ENCODE measurements around the gene CNTNAP2. TPM values are rescaled to one million over a fixed set of nuclear protein-coding genes. Genes with fewer than 3 reads are reported as not detected.

CNTNAP2 gene
- total RNA-seq, 1 donor from 2014 or later, result 9.2 TPM

DNA sequence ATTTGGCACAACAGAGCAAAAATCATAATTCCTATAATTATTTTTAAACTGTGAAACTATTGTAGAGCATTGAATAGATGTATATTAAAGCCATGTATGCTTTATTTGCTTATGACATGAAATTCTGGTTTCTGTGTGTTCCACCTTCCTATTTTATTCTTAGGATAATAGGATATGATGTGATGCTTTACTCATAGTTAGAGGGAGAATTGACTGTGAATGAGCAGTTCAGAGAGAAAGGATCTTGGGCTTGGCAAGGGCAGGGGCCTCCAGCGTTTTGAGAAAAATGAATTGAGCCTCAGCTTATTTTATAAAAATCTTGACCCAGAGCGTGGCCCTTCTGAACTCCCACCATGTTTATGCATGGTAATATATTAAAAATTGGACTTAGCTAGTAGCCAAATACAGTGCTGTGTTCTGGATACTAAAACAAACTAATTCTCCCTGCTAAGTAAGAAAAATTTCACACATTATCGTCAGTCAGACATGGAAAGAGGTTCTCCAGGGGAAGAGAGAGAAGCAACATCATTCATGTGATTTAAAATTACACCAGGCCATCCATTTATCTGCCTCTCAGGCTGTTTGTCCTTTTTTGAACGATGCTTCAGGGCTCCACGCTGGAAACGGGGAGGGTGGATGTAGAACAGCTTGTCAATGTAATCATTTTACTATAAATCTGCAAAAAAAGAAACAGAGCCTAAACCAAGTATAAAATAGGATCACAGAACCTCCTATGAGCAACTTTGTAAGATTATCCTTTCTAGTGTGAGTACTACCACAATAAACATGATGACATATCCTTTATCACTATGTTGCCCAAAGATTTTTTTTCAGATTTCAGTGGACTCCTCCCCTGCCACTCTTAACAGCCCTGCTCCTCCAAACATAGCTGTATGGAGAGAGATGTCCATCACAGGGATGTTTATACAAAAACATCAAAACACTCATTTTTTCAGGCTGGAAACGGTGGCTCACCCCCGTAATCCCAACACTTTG lies 2215.9 kb downstream of the CNTNAP2 start:
- TF ChIP-seq, protein P1, sequence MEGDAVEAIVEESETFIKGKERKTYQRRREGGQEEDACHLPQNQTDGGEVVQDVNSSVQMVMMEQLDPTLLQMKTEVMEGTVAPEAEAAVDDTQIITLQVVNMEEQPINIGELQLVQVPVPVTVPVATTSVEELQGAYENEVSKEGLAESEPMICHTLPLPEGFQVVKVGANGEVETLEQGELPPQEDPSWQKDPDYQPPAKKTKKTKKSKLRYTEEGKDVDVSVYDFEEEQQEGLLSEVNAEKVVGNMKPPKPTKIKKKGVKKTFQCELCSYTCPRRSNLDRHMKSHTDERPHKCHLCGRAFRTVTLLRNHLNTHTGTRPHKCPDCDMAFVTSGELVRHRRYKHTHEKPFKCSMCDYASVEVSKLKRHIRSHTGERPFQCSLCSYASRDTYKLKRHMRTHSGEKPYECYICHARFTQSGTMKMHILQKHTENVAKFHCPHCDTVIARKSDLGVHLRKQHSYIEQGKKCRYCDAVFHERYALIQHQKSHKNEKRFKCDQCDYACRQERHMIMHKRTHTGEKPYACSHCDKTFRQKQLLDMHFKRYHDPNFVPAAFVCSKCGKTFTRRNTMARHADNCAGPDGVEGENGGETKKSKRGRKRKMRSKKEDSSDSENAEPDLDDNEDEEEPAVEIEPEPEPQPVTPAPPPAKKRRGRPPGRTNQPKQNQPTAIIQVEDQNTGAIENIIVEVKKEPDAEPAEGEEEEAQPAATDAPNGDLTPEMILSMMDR (conservative IDR thresholded peaks at IDR 0.05; ENCODE audit: low read depth, low read length), result no peak
- DNase-seq (ENCODE audit: low read depth), result no peak
- no peak overlapping the region for H3K4me3 ChIP-seq (ENCODE audit: low read depth, low read length)

- no peak for DNase-seq (ENCODE audit: low read depth)
- no peak overlapping the region for H3K4me3 ChIP-seq (ENCODE audit: low read depth, low read length)
- TF ChIP-seq, protein P1 (conservative IDR thresholded peaks at IDR 0.05; ENCODE audit: low read depth, low read length), result no peak
Observed at GRCh38 chr7:148334441-148334956, 2217.9 kb downstream of the CNTNAP2 start.

DNA sequence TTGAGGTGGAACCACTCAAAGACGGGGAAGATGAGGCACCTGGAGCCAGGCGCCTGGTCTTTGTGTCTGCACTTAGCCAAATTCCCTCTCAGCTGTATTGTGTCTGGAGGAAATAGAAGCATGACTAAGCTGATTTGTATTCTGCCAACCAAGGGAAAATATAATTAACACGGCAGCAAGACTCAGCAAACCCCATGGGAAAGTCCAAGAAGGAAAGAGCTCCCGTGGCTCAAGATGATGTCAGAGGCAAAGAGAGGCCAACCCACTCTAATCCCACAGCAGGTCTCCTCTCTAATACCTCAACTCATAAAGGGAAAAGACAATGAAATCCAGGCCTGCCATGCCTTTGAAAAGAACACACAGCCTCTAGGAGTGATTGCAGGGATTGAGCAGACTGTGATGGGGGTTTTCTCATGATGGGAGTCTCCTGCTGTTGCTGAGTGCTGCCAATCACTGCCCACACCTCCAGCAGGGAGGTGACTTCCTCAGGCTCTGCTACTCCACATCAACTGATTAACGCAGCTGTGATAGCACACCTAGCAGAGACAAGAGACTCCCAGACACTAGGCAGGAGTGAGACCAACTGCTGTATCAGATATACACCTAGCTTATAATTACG lies 2218.5 kb downstream of the CNTNAP2 start:
- TF ChIP-seq, protein P1 (conservative IDR thresholded peaks at IDR 0.05; ENCODE audit: low read depth, low read length), result no peak
- DNase-seq (ENCODE audit: low read depth), result peak; percentile 64
- H3K4me3 ChIP-seq (ENCODE audit: low read depth, low read length), result no peak overlapping the region

GRCh38 chr7:148335790-148336189 lies 2219.2 kb downstream of the CNTNAP2 start:
- DNase-seq (ENCODE audit: low read depth), result no peak
- TF ChIP-seq, protein P1 (conservative IDR thresholded peaks at IDR 0.05; ENCODE audit: low read depth, low read length), result no peak
- no peak overlapping the region for H3K4me3 ChIP-seq (ENCODE audit: low read depth, low read length)

GRCh38 chr7:148336411-148336810 lies 2219.8 kb downstream of the CNTNAP2 start:
- TF ChIP-seq, protein P1 (conservative IDR thresholded peaks at IDR 0.05; ENCODE audit: low read depth, low read length), result no peak
- no peak for DNase-seq (ENCODE audit: low read depth)

GRCh38 chr7:148337246-148337965 lies 2220.8 kb downstream of the CNTNAP2 start:
- TF ChIP-seq, protein P1 (conservative IDR thresholded peaks at IDR 0.05; ENCODE audit: low read depth, low read length), result no peak
- H3K4me3 ChIP-seq (ENCODE audit: low read depth, low read length), result no peak overlapping the region
- DNase-seq (ENCODE audit: low read depth), result no peak

More at GRCh38 chr7:148336411-148336810, 2219.8 kb downstream of the CNTNAP2 start:
- H3K4me3 ChIP-seq (ENCODE audit: low read depth, low read length), result no peak overlapping the region
